Stimulated activated naive B cell treated with anti-CD40 and anti-IgM and Interleukin-4, amounts not matched to agents 10 μg/mL and 1 μg/mL and 100 μg/mL, for 72 hours (primary cell): ENCODE measurements around the gene POLN.
A peak's percentile ranks its signal among the peaks of the same experiment; 100 is the strongest.
"Not testable (repeated sequence)": the region's sequence is repeated elsewhere in the genome, so short reads cannot be mapped to it uniquely, and the experiment has no call there.

Experiments
- ATAC-seq, 2 donors: fragments of 150-1000 bp; cut with Tn5 transposase; replicated peaks; 2 replicates each; pipeline ENCODE4 v1.10.0; 2021; ENCODE audit warnings: moderate library complexity in 1 of 2
- DNase-seq: peaks from one replicate; pipeline ENCODE4 v3.0.0; 2021
- H3K27ac Mint-ChIP-seq: one replicate; pipeline ENCODE4 v1.8.0; 2022; ENCODE audit warnings: mild to moderate bottlenecking, mixed read lengths
- H3K27me3 Mint-ChIP-seq, 2 donors: one replicate each; pipeline ENCODE4 v1.8.0; 2022; ENCODE audit warnings: mixed read lengths in 2 of 2
- H3K36me3 Mint-ChIP-seq, 2 donors: one replicate each; pipeline ENCODE4 v1.8.0; 2022; ENCODE audit warnings: mixed read lengths in 2 of 2, mild to moderate bottlenecking in 1 of 2
- H3K4me1 Mint-ChIP-seq, 2 donors: one replicate each; pipeline ENCODE4 v1.8.0; 2022; ENCODE audit warnings: mixed read lengths in 2 of 2, mild to moderate bottlenecking in 1 of 2
- H3K4me3 Mint-ChIP-seq, 2 donors: one replicate each; pipeline ENCODE4 v1.8.0; 2022; ENCODE audit warnings: mild to moderate bottlenecking in 2 of 2, mixed read lengths in 2 of 2, moderate library complexity in 1 of 2
- H3K9me3 Mint-ChIP-seq, 2 donors: one replicate each; pipeline ENCODE4 v1.8.0; 2022; ENCODE audit warnings: mixed read lengths in 2 of 2, mild to moderate bottlenecking in 1 of 2

Gene POLN

DNA sequence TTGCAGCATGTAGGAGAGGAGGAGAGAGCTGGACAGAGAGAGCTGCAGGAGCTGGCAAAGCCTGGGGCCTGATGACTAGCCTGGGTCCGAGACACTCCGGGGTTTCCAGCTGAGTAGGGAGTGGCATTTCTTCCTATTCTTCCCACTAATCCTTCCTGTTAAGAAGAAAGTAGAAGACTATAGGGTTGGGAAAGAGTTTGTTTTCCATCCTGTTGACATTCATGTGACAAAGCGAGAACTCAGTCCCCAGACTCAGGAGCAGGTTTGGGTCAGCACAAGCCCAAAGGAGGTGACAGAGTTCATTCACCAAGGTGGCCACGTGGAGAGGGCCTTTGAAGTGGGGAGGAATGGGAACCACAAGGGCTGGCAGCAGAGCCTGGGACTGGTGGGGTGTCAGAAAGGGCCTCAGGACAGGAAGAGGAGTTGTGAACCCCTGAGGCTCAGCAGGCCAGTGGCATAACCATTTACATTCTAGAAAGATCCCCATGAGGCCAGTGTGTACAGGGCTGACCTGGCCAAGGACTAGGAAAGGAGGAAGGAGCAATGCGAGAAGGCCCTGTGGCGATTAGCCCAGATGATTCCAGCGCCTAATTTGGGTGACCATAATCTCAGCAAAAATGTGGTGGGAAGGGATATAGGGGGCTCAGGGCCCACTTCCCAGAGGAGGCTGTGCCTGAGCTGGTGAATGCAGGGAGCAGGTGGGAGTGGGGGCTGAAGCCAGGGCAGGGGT is 3.3 kb upstream of the POLN start:
- Mint-ChIP-seq H3K4me1 (peaks cover 17 to 27% of the 10 kb centered on the region in 2 donors), H3K36me3 (peaks cover 4 to 5% of the 10 kb centered on the region in 2 donors), H3K4me3 (no peak overlapping the region), H3K27me3 (no peaks in the 10 kb centered on the region), H3K9me3 (no peaks in the 10 kb centered on the region), H3K27ac (peak overlapping the region; percentile 20)
- ATAC-seq (no peak), DNase-seq (no peak)

DNA sequence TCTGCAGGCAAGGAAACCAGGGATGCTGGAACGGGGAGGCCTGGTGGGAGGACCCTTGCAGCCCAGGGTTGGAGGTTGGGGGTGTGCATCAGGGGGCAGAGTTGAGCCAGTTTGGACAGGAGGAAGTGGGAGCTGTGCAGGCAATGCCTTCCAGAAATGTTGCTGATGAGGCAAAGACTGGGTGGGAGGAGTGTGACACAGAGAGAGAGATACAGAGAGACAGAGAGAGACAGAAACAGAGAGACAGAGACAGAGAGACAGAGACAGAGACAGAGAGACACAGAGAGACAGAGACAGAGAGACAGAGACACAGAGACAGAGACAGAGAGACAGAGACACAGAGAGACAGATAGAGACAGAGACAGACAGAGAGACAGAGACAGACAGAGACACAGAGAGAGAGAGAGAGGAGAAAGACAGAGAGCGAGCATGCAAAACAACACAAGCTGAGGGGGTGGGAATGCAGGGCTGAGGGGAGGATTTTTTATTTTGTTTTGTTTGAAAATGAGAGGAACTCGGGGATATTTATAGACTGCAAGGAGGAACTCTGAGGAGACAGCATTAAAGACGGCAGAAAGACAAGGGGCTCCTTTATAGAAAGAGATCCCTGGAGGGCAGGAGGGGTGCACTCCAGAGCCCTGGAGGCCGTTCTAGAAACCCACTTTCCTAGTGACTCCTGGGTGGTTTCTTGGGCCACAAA is 1.9 kb upstream of the POLN start:
- H3K27me3 Mint-ChIP-seq: no peaks in the 10 kb centered on the region
- no peaks in the 10 kb centered on the region for H3K9me3 Mint-ChIP-seq
- ATAC-seq: peak in 1 of 2 donors; percentile 17
- H3K4me3 Mint-ChIP-seq: peak overlapping the region; percentile 20 to 30
- H3K36me3 Mint-ChIP-seq: peaks cover 6 to 11% of the 10 kb centered on the region in 2 donors
- peak overlapping the region; percentile 33 for H3K27ac Mint-ChIP-seq
- H3K4me1 Mint-ChIP-seq: peaks cover 23 to 38% of the 10 kb centered on the region in 2 donors
- DNase-seq: no peak

DNA sequence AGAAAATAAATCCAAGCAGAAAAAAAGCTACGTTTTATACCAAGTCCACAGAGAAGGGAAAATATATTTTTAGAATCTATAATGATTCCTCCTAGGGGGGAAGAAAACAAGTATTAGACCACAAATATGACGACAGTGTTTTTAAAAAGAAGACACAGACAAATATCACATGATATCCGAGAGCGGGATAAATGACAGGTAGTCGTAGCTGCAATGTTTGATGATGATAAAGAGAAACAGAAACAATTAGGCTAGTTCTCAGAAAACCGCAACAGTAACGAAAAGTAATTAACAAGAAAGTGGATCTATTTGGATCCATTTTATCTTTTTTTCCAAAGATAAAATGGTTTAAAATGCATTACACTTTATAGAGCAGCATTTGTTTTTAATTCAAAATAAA is 918 bp downstream of the POLN start:
- Mint-ChIP-seq H3K4me1 (peaks cover 29 to 55% of the 10 kb centered on the region in 2 donors), H3K9me3 (no peaks in the 10 kb centered on the region), H3K27me3 (no peaks in the 10 kb centered on the region), H3K27ac (peak overlapping the region; percentile 92), H3K4me3 (peak overlapping the region; percentile 95 to 97), H3K36me3 (peaks cover 11 to 22% of the 10 kb centered on the region in 2 donors)
- DNase-seq: no peak
- ATAC-seq: no peak

DNA sequence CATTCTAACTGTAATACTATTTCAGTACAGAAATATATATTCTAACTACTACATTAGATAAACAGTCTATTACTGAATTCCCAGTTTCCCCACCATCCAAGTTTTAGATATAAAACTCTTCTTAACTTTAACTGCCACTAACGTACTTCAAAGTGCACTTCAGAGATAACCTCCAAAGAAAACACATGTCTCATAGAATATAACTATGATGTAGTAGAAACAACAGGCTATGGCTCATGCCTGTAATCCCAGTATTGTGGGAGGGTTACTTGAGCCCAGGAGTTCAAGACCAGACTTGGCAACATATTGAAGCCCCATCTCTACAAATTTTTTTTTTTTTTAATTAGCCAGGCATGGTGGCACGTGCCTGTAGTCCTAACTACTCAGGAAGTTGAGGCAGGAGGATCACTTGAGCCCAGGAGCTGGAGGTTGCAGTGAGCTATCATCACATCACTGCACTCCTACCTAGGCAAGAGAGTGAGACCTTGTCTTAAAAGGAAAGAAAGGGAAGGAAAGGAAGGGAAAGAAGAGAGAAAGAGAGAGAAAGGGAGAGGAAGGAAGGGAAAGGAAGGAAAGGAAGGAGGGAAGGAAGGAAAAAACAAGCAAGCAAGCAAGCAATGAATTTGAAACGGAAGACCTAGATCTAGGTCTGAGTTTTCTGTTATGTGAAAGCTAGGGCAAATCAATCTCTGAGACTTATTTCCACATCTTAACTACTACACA is 4.8 kb downstream of the POLN start:
- peaks cover 22 to 39% of the 10 kb centered on the region in 2 donors for H3K4me1 Mint-ChIP-seq
- no peak for ATAC-seq
- H3K9me3 Mint-ChIP-seq: no peaks in the 10 kb centered on the region
- H3K36me3 Mint-ChIP-seq: peaks cover 17 to 30% of the 10 kb centered on the region in 2 donors
- H3K27ac Mint-ChIP-seq: no peak overlapping the region
- H3K4me3 Mint-ChIP-seq: no peak overlapping the region
- no peaks in the 10 kb centered on the region for H3K27me3 Mint-ChIP-seq
- no peak for DNase-seq

DNA sequence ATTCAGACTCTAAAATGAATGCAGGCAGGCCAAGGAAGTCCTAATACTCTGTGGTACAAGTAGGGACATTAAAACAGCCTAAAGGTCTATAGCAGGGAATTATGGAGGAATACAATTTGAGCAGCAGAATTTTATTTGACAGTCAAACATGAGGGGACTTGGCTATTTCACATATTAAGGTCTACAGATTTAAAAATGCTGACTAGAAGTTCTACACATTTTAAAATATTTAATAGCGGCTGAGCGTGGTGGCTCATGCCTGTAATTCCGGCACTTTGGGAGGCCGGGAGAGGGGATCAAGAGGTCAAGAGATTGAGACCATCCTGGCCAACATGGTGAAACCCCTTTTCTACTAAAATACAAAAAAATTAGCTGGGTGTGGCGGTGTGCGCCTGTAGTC is 10.8 kb downstream of the POLN start:
- Mint-ChIP-seq H3K4me3 (no peak overlapping the region), H3K36me3 (peaks cover 12 to 14% of the 10 kb centered on the region in 2 donors), H3K4me1 (peaks cover 0 to 2% of the 10 kb centered on the region in 2 donors), H3K27me3 (no peaks in the 10 kb centered on the region), H3K27ac (no peak overlapping the region), H3K9me3 (no peaks in the 10 kb centered on the region)
- ATAC-seq: no peak
- DNase-seq: no peak

DNA sequence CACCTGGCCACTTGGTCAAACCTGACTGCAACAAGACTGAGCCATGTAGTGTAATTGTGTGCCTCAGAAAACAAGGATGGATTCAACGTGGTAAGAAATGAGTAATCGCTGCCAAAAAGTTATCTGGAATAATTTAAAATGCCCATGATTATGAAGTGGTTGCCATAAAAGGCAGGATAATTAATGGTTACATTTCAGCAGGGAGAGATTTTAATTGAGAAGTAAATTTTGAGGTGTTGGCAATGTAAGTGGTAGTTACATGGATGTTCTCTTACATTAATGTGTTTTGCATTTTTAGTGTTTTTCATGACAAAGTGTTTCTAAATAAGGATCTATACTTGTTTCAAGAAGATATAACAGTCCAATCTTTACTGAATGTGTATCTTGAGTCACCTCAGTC is 15.7 kb downstream of the POLN start:
- ATAC-seq: no peak

DNA sequence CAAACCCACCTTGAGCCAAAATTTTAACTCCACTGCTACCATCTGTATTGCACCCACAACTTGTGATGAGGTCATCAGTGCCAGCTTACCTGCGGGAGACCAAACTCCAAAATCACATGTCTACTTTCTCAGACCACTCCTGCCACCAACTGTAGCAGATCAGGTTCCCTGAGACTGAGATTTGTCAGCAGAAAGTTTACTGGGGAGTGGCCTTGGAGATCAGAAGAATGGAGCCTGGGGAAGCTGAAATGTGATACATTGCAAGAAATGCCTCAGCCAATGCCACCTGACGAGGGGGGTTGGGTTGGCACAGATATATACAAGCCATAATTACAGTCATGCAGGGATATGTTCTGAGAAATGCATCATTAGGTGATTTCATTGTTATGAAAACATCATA is 19.1 kb downstream of the POLN start:
- no peak overlapping the region for H3K27ac Mint-ChIP-seq
- H3K4me3 Mint-ChIP-seq: no peak overlapping the region
- H3K9me3 Mint-ChIP-seq: no peaks in the 10 kb centered on the region
- DNase-seq (no peak), ATAC-seq (no peak)
- H3K4me1 Mint-ChIP-seq: peaks cover 7 to 8% of the 10 kb centered on the region in 2 donors
- H3K36me3 Mint-ChIP-seq: peaks cover 6 to 12% of the 10 kb centered on the region in 2 donors
- no peaks in the 10 kb centered on the region for H3K27me3 Mint-ChIP-seq

More for the DNA sequence above, 15.7 kb downstream of the POLN start:
- H3K4me3 Mint-ChIP-seq: no peak overlapping the region
- no peaks in the 10 kb centered on the region for H3K9me3 Mint-ChIP-seq
- no peaks in the 10 kb centered on the region for H3K4me1 Mint-ChIP-seq
- peaks cover 8 to 12% of the 10 kb centered on the region in 2 donors for H3K36me3 Mint-ChIP-seq
- H3K27me3 Mint-ChIP-seq: no peaks in the 10 kb centered on the region
- no peak for DNase-seq
- no peak overlapping the region for H3K27ac Mint-ChIP-seq

DNA sequence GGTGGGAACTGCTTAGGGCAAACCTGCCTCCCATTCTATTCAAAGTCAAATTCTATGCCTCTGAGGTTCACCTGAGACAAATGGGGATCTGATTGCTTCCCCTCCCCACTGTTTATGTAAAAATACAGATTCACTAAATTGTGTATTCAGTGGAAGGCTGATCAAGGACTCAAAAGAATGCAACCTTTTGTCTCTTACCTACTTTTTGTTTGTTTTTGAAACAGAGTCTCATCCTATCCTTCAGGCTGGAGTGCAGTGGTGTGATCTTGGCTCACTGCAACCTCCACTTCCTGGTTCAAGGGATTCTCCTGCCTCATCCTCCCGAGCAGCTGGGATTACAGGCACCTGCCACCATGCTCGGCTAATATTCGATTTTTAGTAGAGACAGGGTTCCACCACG is 20.5 kb downstream of the POLN start:
- DNase-seq, H3K4me3 Mint-ChIP-seq, H3K27ac Mint-ChIP-seq, H3K4me1 Mint-ChIP-seq, H3K9me3 Mint-ChIP-seq, H3K36me3 Mint-ChIP-seq, H3K27me3 Mint-ChIP-seq, ATAC-seq: not testable (repeated sequence)

DNA sequence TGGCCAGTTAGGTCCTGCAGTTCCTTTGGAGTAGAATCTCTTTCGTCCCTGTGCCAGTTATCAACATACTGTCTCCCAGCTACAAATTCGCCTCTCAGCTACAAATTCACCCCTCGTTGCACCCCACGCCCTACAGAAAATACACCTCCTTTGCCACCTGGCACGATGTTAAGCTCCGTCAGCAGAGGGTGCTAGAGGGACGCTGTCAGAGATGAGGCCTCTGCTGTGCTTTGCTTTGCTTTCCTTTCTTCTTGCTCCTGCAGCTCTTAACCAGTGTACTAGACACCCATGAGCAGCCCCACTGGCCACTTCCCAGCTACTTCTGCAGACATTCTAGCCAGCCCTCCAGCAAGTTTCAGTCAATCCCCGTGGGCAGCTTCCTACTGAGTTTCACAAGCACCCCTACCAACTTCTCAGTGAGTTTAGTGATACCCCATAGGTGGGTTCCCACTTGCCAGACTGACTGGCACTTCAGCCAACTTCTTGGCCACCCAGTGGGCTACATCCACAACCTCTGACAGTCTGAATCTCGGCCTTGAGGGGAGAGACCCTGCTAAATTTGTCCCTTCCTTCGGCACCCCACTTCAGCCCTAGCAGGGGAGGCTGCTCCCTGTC is 21.8 kb downstream of the POLN start:
- Mint-ChIP-seq H3K27ac (peak overlapping the region; percentile 1), H3K27me3 (no peaks in the 10 kb centered on the region), H3K36me3 (peaks cover 0 to 4% of the 10 kb centered on the region in 2 donors), H3K9me3 (no peaks in the 10 kb centered on the region), H3K4me1 (peaks cover 7 to 8% of the 10 kb centered on the region in 2 donors), H3K4me3 (no peak overlapping the region)
- peak; percentile 62 for DNase-seq
- ATAC-seq: peak; percentile 93 to 95

DNA sequence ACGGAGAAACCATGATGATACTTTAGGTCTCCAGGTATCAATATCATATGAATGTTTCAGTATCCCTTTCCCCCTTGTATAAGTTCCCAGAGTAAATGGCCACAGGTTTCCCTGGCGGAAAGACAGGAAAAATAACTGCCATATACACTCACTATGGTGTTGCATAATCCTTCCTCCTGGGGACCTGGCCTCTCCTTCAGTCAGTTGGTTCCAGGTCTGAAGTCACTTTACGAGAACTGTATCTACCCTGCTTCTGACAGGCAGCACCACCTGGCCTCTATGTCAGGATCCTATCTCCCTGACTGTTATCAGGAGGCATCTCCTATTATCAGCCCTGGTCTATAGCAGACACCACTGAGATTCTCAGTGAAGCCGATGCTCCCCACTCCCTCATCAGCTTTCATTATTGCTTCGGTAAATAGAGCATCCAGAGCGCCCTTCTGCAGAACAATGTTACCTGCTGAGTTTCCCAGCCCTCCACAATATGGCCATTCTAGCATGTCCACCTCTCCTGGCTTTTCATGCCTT is 22.6 kb downstream of the POLN start:
- Mint-ChIP-seq H3K36me3 (peaks cover 0 to 4% of the 10 kb centered on the region in 2 donors), H3K4me1 (peaks cover 7 to 8% of the 10 kb centered on the region in 2 donors)

DNA sequence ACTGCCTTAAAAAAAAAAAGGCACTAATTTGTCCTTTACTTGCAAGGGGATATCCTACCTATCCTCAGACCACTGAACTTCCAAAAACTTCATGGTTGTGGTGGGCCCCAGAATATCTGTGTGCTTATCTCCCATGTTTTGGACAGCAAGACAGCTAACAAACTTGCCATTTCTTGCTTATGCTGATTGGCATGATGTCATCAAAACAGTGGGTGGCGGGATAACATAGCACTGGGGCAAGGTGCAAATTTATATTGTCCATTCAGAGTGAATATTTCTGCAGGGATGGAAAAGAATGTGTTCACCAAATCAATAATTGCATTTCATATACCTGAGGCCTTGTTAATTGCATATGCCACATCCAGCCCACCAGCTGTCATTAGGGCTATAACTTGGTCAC is 23.5 kb downstream of the POLN start:
- Mint-ChIP-seq H3K36me3 (peaks cover 0 to 4% of the 10 kb centered on the region in 2 donors), H3K4me3 (no peak overlapping the region), H3K27ac (no peak overlapping the region), H3K4me1 (peaks cover 7 to 8% of the 10 kb centered on the region in 2 donors), H3K27me3 (no peaks in the 10 kb centered on the region), H3K9me3 (no peaks in the 10 kb centered on the region)
- ATAC-seq (no peak), DNase-seq (no peak)

More for the DNA sequence above, 22.6 kb downstream of the POLN start:
- no peaks in the 10 kb centered on the region for H3K9me3 Mint-ChIP-seq
- H3K27me3 Mint-ChIP-seq: no peaks in the 10 kb centered on the region
- no peak for DNase-seq
- ATAC-seq: no peak
- H3K4me3 Mint-ChIP-seq: no peak overlapping the region
- no peak overlapping the region for H3K27ac Mint-ChIP-seq

DNA sequence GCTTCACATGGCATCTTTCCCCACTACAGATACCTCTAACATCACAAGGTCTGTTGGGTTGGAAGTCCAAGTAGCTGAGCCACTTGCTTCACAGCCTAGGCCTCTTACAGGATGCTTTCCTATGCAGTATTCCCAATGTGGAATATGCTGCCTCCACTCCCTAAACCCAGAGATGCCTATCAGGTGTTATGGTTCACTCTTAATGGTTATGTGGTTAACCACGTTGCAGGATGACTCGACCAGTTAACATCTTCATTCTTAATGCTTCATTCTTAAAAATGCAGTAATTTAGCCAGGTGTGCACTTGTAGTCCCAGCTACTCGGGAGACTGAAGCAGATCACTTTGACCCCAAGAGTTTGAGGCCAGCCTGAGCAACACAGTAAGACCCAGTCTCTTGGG is 24.2 kb downstream of the POLN start:
- Mint-ChIP-seq H3K4me1 (peaks cover 7 to 8% of the 10 kb centered on the region in 2 donors), H3K36me3 (peaks cover 0 to 2% of the 10 kb centered on the region in 2 donors), H3K27ac (no peak overlapping the region), H3K9me3 (no peaks in the 10 kb centered on the region), H3K27me3 (no peaks in the 10 kb centered on the region), H3K4me3 (no peak overlapping the region)
- no peak for ATAC-seq
- no peak for DNase-seq

DNA sequence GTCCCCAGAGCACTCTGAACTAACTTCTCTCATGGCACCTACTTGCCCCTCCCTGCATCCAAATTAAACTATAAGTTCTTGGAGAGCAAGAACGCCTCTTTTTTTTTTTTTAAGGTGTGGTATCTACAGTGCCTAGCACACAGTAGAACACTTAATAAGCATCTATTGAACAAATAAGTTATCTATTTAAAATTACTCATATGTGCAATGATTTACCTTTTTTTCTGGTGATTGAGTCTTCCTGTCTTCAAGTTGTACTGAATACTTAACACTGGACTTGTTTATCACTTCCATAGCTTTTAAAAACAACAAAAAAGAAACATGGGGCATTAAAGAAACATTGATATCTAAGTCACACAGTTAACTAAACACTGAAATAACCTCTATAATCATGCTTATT is 29.1 kb downstream of the POLN start:
- ATAC-seq: no peak
- H3K4me1 Mint-ChIP-seq: no peaks in the 10 kb centered on the region
- no peaks in the 10 kb centered on the region for H3K9me3 Mint-ChIP-seq
- H3K4me3 Mint-ChIP-seq: no peak overlapping the region
- DNase-seq: no peak
- H3K36me3 Mint-ChIP-seq: no peaks in the 10 kb centered on the region
- no peak overlapping the region for H3K27ac Mint-ChIP-seq
- no peaks in the 10 kb centered on the region for H3K27me3 Mint-ChIP-seq

DNA sequence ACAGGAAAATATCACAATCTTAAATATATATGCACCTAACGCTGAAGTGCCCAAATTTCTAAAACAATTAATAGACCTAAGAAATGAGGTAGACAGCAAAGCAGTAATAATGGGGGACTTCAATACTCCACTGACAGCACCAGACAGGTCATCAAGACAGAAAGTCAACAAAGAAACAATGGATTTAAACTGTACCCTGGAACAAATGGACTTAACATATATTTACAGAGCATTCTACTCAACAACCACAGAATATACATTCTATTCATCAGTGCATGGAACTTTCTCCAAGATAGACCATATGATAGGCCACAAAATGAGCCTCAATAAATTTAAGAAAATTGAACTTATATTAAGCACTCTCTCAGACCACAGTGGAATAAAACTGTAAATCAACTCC is 39.1 kb downstream of the POLN start:
- DNase-seq, H3K27me3 Mint-ChIP-seq, H3K9me3 Mint-ChIP-seq, ATAC-seq, H3K4me3 Mint-ChIP-seq, H3K27ac Mint-ChIP-seq, H3K4me1 Mint-ChIP-seq: not testable (repeated sequence)
- H3K36me3 Mint-ChIP-seq: peaks cover 0 to 13% of the 10 kb centered on the region in 2 donors
